GM12892 (cell line): ENCODE measurements around the gene ODC1.

ENCODE experiments used
- POLR2A ChIP-seq: IDR thresholded peaks from 2 replicates; pipeline ENCODE4 v1.6.1; 2011; ENCODE audit warnings: low read depth, low read length, control low read depth
- POLR2AphosphoS5 ChIP-seq: IDR thresholded peaks from 2 replicates; pipeline ENCODE4 v1.6.1; 2011; ENCODE audit warnings: low read depth, low read length, control low read depth

DNA sequence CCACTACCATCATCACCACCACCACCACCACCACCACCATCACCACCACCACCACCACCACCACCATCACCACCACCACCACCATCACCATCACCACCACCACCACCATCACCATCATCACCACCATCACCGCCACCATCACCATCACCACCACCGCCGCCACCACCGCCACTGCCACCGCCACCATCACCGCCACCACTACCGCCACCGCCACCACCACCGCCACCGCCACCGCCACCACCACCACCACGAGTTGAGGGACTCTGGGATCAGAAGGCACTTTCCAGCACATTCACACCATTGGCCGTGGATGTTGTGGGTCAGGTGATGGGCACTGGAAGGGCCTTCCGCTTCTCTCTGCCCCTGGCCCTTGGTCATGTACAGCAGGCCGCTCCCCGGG, 48.8 kb downstream of the ODC1 start:
- TF ChIP-seq POLR2A = no peak
- no peak for TF ChIP-seq POLR2AphosphoS5
